Peyer's patch (tissue), 4 donors: ENCODE data around the gene PRKCA. TPM values are rescaled to one million over a fixed set of nuclear protein-coding genes. Genes with fewer than 3 reads are reported as not detected.
A peak's percentile ranks its signal among the peaks of the same experiment; 100 is the strongest.

Experiments
- DNase-seq, 3 donors: peaks; one replicate each; pipeline ENCODE4 v3.0.0-alpha.2; 2017 to 2019
- H3K27ac ChIP-seq, 4 donors: fragments of 200-600 bp; sonication (generic); one replicate each; pipeline ENCODE4 v1.5.1; 2016 to 2019
- H3K27me3 ChIP-seq, 2 donors: fragments of 200-600 bp; sonication (generic); one replicate each; pipeline ENCODE4 v1.5.1; 2019
- H3K36me3 ChIP-seq, 3 donors: fragments of 200-600 bp; sonication (generic); one replicate each; pipeline ENCODE4 v1.5.1; 2016 to 2019
- H3K4me1 ChIP-seq, 4 donors: fragments of 200-600 bp; sonication (generic); one replicate each; pipeline ENCODE4 v1.5.1; 2016 to 2019
- H3K4me3 ChIP-seq, 4 donors: fragments of 200-600 bp; sonication (generic); 1 replicate in 3 of 4; 2 replicates in 1 of 4; pipeline ENCODE4 v1.5.1; 2016 to 2019; ENCODE audit warnings: mild to moderate bottlenecking in 1 of 4
- H3K9me3 ChIP-seq, 4 donors: fragments of 200-600 bp; sonication (generic); one replicate each; pipeline ENCODE4 v1.5.1; 2016 to 2019; ENCODE audit warnings: mild to moderate bottlenecking in 1 of 4
- CTCF ChIP-seq, 6 experiments: fragments of 450-650 bp in 4 of 6; fragments of 200-600 bp in 2 of 6; sonication (generic) in 1 of 6; IDR thresholded peaks; one replicate each; pipeline ENCODE4 v1.5.1; 2017 to 2019; ENCODE audit warnings: antibody characterized with exemption in 6 of 6, mild to moderate bottlenecking in 3 of 6, moderate library complexity in 1 of 6
- POLR2A ChIP-seq, 2 donors: fragments of 450-650 bp; IDR thresholded peaks; one replicate each; pipeline ENCODE4 v1.5.1; 2017; ENCODE audit warnings: antibody characterized with exemption in 2 of 2, mild to moderate bottlenecking in 2 of 2, moderate library complexity in 2 of 2
- total RNA-seq, 4 donors: library from RNA; depleted of rRNA; stranded (reverse); fragments of >200 nt; gene quantifications; one replicate each; pipeline ENCODE4 v1.1.0, GENCODE V29; 2016

Gene PRKCA
- total RNA-seq, 4 donors from 2014 or later, result 32.2 to 47.0 (median 43.5) TPM

GRCh38 chr17:66381701-66382362 lies 79.4 kb downstream of the PRKCA start:
- H3K27me3 ChIP-seq, result no peaks in the 10 kb centered on the region

GRCh38 chr17:66383333-66383732 lies 80.9 kb downstream of the PRKCA start:
- Histone ChIP-seq H3K27me3 (no peaks in the 10 kb centered on the region), H3K36me3 (peaks cover 0 to under 1% (median 0%) of the 10 kb centered on the region in 3 donors), H3K4me3 (no peak overlapping the region), H3K27ac (no peak overlapping the region), H3K9me3 (no peaks in the 10 kb centered on the region), H3K4me1 (peaks cover 0 to 14% (median 2%) of the 10 kb centered on the region in 4 donors)
- TF ChIP-seq POLR2A (IDR thresholded peaks at IDR 0.05) (no peak), CTCF (IDR thresholded peaks at IDR 0.05) (no peak)
- DNase-seq, result no peak

More at GRCh38 chr17:66381701-66382362, 79.4 kb downstream of the PRKCA start:
- Histone ChIP-seq H3K4me3 (no peak overlapping the region), H3K36me3 (no peaks in the 10 kb centered on the region), H3K27ac (no peak overlapping the region), H3K4me1 (peaks cover 0 to 5% (median 0%) of the 10 kb centered on the region in 4 donors), H3K9me3 (no peaks in the 10 kb centered on the region)
- TF ChIP-seq CTCF (IDR thresholded peaks at IDR 0.05), result no peak
- TF ChIP-seq POLR2A (IDR thresholded peaks at IDR 0.05), result no peak
- DNase-seq, result no peak

GRCh38 chr17:66386498-66387351 lies 84.3 kb downstream of the PRKCA start:
- H3K4me1 ChIP-seq, result peaks cover 0 to 14% (median 2%) of the 10 kb centered on the region in 4 donors
- TF ChIP-seq POLR2A (IDR thresholded peaks at IDR 0.05) (no peak), CTCF (IDR thresholded peaks at IDR 0.05) (no peak)
- H3K36me3 ChIP-seq, result peaks cover 0 to 13% (median 0%) of the 10 kb centered on the region in 3 donors
- peak overlapping the region in 2 of 4 donors; percentile 72 to 75 for H3K27ac ChIP-seq
- H3K4me3 ChIP-seq, result no peak overlapping the region
- no peak for DNase-seq
- H3K9me3 ChIP-seq, result no peaks in the 10 kb centered on the region
- no peaks in the 10 kb centered on the region for H3K27me3 ChIP-seq

GRCh38 chr17:66387392-66387981 lies 85.1 kb downstream of the PRKCA start:
- Histone ChIP-seq H3K9me3 (no peaks in the 10 kb centered on the region), H3K27me3 (no peaks in the 10 kb centered on the region), H3K36me3 (peaks cover 0 to 13% (median 0%) of the 10 kb centered on the region in 3 donors), H3K4me1 (peaks cover 0 to 14% (median 2%) of the 10 kb centered on the region in 4 donors), H3K4me3 (no peak overlapping the region), H3K27ac (peak overlapping the region in 3 of 4 donors; percentile 31 to 75 (median 72))
- no peak for TF ChIP-seq CTCF (IDR thresholded peaks at IDR 0.05)
- TF ChIP-seq POLR2A (IDR thresholded peaks at IDR 0.05), result no peak
- DNase-seq, result no peak

- Histone ChIP-seq H3K27me3 (no peaks in the 10 kb centered on the region), H3K4me1 (no peaks in the 10 kb centered on the region), H3K4me3 (no peak overlapping the region), H3K27ac (no peak overlapping the region), H3K9me3 (no peaks in the 10 kb centered on the region), H3K36me3 (peaks cover 0 to 13% (median 0%) of the 10 kb centered on the region in 3 donors)
- TF ChIP-seq CTCF (IDR thresholded peaks at IDR 0.05) (no peak), POLR2A (IDR thresholded peaks at IDR 0.05) (no peak)
- DNase-seq, result no peak
Measured at GRCh38 chr17:66392783-66393437, 90.5 kb downstream of the PRKCA start.
